CD4-positive, alpha-beta T cell treated with Interleukin-17A for 4 hours (primary cell): ENCODE measurements around the gene SLC6A7.
"Not testable (repeated sequence)": the region's sequence is repeated elsewhere in the genome, so short reads cannot be mapped to it uniquely, and the experiment has no call there.

Source experiments
- DNase-seq: peaks from one replicate; pipeline ENCODE4 v3.0.0-alpha.2; 2020; ENCODE audit warnings: mixed read lengths

Gene SLC6A7

GRCh38 chr5:150245808-150246207 is 55.9 kb downstream of the SLC6A7 start:
- DNase-seq = no peak

- DNase-seq = no peak
Observed at GRCh38 chr5:150246429-150246828, 56.6 kb downstream of the SLC6A7 start.

GRCh38 chr5:150246835-150247234 is 57.0 kb downstream of the SLC6A7 start:
- DNase-seq = no peak

- no peak for DNase-seq
Observed at GRCh38 chr5:150247726-150248125, 57.9 kb downstream of the SLC6A7 start.

GRCh38 chr5:150248493-150248892 is 58.6 kb downstream of the SLC6A7 start:
- not testable (repeated sequence) for DNase-seq

GRCh38 chr5:150248946-150249345 is 59.1 kb downstream of the SLC6A7 start:
- no peak for DNase-seq

GRCh38 chr5:150249744-150250143 is 59.9 kb downstream of the SLC6A7 start:
- no peak for DNase-seq

- no peak for DNase-seq
Observed at GRCh38 chr5:150251504-150251903, 61.6 kb downstream of the SLC6A7 start.

GRCh38 chr5:150252489-150252888 is 62.6 kb downstream of the SLC6A7 start:
- DNase-seq = no peak

- DNase-seq = no peak
Observed at GRCh38 chr5:150253416-150254208, 63.8 kb downstream of the SLC6A7 start.

- no peak for DNase-seq
Observed at GRCh38 chr5:150254363-150254762, 64.5 kb downstream of the SLC6A7 start.

GRCh38 chr5:150254774-150255173 is 64.9 kb downstream of the SLC6A7 start:
- DNase-seq = no peak

GRCh38 chr5:150255659-150256409 is 66.0 kb downstream of the SLC6A7 start:
- DNase-seq = no peak

GRCh38 chr5:150256410-150257064 is 66.7 kb downstream of the SLC6A7 start:
- no peak for DNase-seq

GRCh38 chr5:150257424-150257823 is 67.6 kb downstream of the SLC6A7 start:
- no peak for DNase-seq

- DNase-seq = no peak
Observed at GRCh38 chr5:150258130-150258529, 68.3 kb downstream of the SLC6A7 start.
